RWPE2 (cell line): ENCODE measurements around the gene EXOC6.

ENCODE experiments used
- ATAC-seq: fragments of 200-7000 bp; cut with Tn5 transposase; 3 replicates; pipeline ENCODE4 v1.9.1; 2021; ENCODE audit warnings: low read depth
- DNase-seq: peaks from one replicate; pipeline ENCODE4 v3.0.0-alpha.2; 2020; ENCODE audit warnings: low spot score
- H3K27ac ChIP-seq: fragments of 450-650 bp; 2 replicates; pipeline ENCODE4 v1.5.1; 2017; ENCODE audit warnings: mild to moderate bottlenecking; ENCODE audit not compliant: poor library complexity, severe bottlenecking
- H3K27me3 ChIP-seq: fragments of 250-450 bp; sonication (Bioruptor Pico); 2 replicates; pipeline ENCODE4 v1.5.1; 2021; ENCODE audit warnings: mild to moderate bottlenecking, moderate library complexity; ENCODE audit not compliant: insufficient read depth, poor library complexity, severe bottlenecking
- H3K36me3 ChIP-seq: fragments of 250-450 bp; sonication (Bioruptor Pico); 2 replicates; pipeline ENCODE4 v1.5.1; 2020; ENCODE audit warnings: low read depth, mild to moderate bottlenecking, moderate library complexity
- H3K4me1 ChIP-seq: fragments of 250-450 bp; sonication (Bioruptor Pico); 2 replicates; pipeline ENCODE4 v1.5.1; 2021; ENCODE audit warnings: mild to moderate bottlenecking, moderate library complexity; ENCODE audit not compliant: insufficient read depth, poor library complexity, severe bottlenecking
- H3K4me3 ChIP-seq: fragments of 250-450 bp; sonication (Bioruptor Pico); 2 replicates; pipeline ENCODE4 v1.5.1; 2021; ENCODE audit warnings: mild to moderate bottlenecking, moderate library complexity; ENCODE audit not compliant: severe bottlenecking
- H3K9me3 ChIP-seq: fragments of 250-450 bp; sonication (Bioruptor Pico); 2 replicates; pipeline ENCODE4 v1.5.1; 2021; ENCODE audit warnings: mild to moderate bottlenecking, moderate library complexity; ENCODE audit not compliant: severe bottlenecking
- CTCF ChIP-seq: fragments of 450-650 bp; IDR thresholded peaks from one replicate; pipeline ENCODE4 v1.5.1; 2017; ENCODE audit warnings: mild to moderate bottlenecking, moderate library complexity; ENCODE audit not compliant: poor library complexity, severe bottlenecking

Gene EXOC6

GRCh38 chr10:92809840-92810239 lies 38.5 kb upstream of the EXOC6 start:
- no peak overlapping the region for H3K27ac ChIP-seq

GRCh38 chr10:92810934-92811532 lies 37.3 kb upstream of the EXOC6 start:
- DNase-seq, result no peak
- TF ChIP-seq CTCF, result no peak

More at GRCh38 chr10:92809840-92810239, 38.5 kb upstream of the EXOC6 start:
- Histone ChIP-seq H3K27me3 (no peaks in the 10 kb centered on the region), H3K36me3 (no peaks in the 10 kb centered on the region), H3K4me1 (no peaks in the 10 kb centered on the region), H3K9me3 (no peaks in the 10 kb centered on the region), H3K4me3 (no peak overlapping the region)
- DNase-seq, result no peak
- ATAC-seq, result no peak
- TF ChIP-seq CTCF, result no peak

GRCh38 chr10:92811986-92812385 lies 36.3 kb upstream of the EXOC6 start:
- Histone ChIP-seq H3K9me3 (no peaks in the 10 kb centered on the region), H3K36me3 (no peaks in the 10 kb centered on the region), H3K27ac (no peak overlapping the region), H3K4me1 (no peaks in the 10 kb centered on the region), H3K4me3 (no peak overlapping the region), H3K27me3 (no peaks in the 10 kb centered on the region)
- no peak; the same call in 2 of the 3 replicates for ATAC-seq
- no peak for DNase-seq
- no peak for TF ChIP-seq CTCF

More at GRCh38 chr10:92810934-92811532, 37.3 kb upstream of the EXOC6 start:
- Histone ChIP-seq H3K9me3 (no peaks in the 10 kb centered on the region), H3K4me3 (no peak overlapping the region), H3K27me3 (no peaks in the 10 kb centered on the region), H3K4me1 (no peaks in the 10 kb centered on the region), H3K27ac (no peak overlapping the region), H3K36me3 (no peaks in the 10 kb centered on the region)
- ATAC-seq, result no peak

GRCh38 chr10:92813979-92814378 lies 34.3 kb upstream of the EXOC6 start:
- ATAC-seq, result no peak
- Histone ChIP-seq H3K4me3 (no peak overlapping the region), H3K27ac (no peak overlapping the region), H3K4me1 (no peaks in the 10 kb centered on the region), H3K27me3 (no peaks in the 10 kb centered on the region), H3K36me3 (no peaks in the 10 kb centered on the region), H3K9me3 (no peaks in the 10 kb centered on the region)
- no peak for DNase-seq
- TF ChIP-seq CTCF, result no peak

- no peak for DNase-seq
- Histone ChIP-seq H3K27me3 (no peaks in the 10 kb centered on the region), H3K4me1 (no peaks in the 10 kb centered on the region), H3K4me3 (no peak overlapping the region), H3K36me3 (no peaks in the 10 kb centered on the region), H3K27ac (no peak overlapping the region), H3K9me3 (no peaks in the 10 kb centered on the region)
- TF ChIP-seq CTCF, result no peak
- ATAC-seq, result no peak
These were observed 33.5 kb upstream of the EXOC6 start for GRCh38 chr10:92814790-92815189.
